RWPE1 (cell line): ENCODE measurements around the gene CLDN9.

ENCODE experiments used
- CTCF ChIA-PET: fragments of 350-600 bp; sonication (Branson Sonifier 250); formaldehyde crosslinking; extraction: SDS; loops from one replicate; lab custom pipeline; 2021; lab: Yijun Ruan, JAX
- POLR2A ChIA-PET: fragments of 400-600 bp; formaldehyde crosslinking; extraction: SDS; loops from one replicate; lab custom pipeline; 2020; ENCODE audit warnings: antibody characterized with exemption; ENCODE audit not compliant: low non-redundant PET; lab: Yijun Ruan, JAX
- DNase-seq: peaks from one replicate; pipeline ENCODE4 v3.0.0; 2012; ENCODE audit warnings: low spot score
- H3K27ac ChIP-seq: fragments of 450-650 bp; 2 replicates; pipeline ENCODE4 v1.5.1; 2017
- TF ChIP-seq, protein P1 (sequence below): fragments of 450-650 bp; conservative IDR thresholded peaks from 2 replicates; pipeline ENCODE4 v1.5.1; 2017; ENCODE audit warnings: low read depth, mild to moderate bottlenecking

Gene CLDN9, protein sequence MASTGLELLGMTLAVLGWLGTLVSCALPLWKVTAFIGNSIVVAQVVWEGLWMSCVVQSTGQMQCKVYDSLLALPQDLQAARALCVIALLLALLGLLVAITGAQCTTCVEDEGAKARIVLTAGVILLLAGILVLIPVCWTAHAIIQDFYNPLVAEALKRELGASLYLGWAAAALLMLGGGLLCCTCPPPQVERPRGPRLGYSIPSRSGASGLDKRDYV

DNA sequence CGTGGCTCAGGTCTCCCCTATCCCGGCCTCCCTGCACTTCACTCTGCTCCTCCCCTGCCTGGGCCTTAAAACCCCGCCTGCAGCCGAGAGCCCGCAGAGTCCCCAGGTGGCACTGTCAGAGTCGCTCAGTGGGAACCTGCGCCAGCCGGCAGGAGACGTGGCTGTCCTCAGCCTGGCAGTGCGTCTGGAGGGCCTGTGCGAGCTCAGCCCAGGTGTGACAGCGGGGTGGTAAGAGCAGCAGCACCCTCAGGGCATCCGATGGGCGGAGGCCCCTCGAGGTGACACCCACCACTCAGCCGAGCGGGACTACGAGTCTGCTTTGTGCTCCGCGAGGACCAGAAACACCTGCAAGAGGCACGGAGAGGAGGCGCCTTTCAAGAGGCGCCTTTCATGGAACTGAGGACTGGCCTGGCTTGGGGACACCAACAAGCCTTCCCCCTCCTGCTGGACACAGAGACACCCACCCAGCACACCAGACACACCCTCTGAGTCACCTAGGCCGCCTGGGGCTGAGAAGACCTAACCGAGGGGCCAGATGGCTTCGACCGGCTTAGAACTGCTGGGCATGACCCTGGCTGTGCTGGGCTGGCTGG is at the start of gene CLDN9:
CLDN9 (plus strand) TSS at position 96 of the 593 bp plus-strand sequence; CDS start at position 536, 440 bp downstream.
- ChIA-PET CTCF (no interaction called here), POLR2A (interaction anchor here (3.7 kb wide), 1 partner anchor 9 kb away, joined by 49 read pairs; the partner anchor contains the start of gene TNFRSF12A)
- TF ChIP-seq, protein P1, sequence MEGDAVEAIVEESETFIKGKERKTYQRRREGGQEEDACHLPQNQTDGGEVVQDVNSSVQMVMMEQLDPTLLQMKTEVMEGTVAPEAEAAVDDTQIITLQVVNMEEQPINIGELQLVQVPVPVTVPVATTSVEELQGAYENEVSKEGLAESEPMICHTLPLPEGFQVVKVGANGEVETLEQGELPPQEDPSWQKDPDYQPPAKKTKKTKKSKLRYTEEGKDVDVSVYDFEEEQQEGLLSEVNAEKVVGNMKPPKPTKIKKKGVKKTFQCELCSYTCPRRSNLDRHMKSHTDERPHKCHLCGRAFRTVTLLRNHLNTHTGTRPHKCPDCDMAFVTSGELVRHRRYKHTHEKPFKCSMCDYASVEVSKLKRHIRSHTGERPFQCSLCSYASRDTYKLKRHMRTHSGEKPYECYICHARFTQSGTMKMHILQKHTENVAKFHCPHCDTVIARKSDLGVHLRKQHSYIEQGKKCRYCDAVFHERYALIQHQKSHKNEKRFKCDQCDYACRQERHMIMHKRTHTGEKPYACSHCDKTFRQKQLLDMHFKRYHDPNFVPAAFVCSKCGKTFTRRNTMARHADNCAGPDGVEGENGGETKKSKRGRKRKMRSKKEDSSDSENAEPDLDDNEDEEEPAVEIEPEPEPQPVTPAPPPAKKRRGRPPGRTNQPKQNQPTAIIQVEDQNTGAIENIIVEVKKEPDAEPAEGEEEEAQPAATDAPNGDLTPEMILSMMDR = no peak
- DNase-seq = no peak
- no peak within 1 kb of the TSS for H3K27ac ChIP-seq

DNA sequence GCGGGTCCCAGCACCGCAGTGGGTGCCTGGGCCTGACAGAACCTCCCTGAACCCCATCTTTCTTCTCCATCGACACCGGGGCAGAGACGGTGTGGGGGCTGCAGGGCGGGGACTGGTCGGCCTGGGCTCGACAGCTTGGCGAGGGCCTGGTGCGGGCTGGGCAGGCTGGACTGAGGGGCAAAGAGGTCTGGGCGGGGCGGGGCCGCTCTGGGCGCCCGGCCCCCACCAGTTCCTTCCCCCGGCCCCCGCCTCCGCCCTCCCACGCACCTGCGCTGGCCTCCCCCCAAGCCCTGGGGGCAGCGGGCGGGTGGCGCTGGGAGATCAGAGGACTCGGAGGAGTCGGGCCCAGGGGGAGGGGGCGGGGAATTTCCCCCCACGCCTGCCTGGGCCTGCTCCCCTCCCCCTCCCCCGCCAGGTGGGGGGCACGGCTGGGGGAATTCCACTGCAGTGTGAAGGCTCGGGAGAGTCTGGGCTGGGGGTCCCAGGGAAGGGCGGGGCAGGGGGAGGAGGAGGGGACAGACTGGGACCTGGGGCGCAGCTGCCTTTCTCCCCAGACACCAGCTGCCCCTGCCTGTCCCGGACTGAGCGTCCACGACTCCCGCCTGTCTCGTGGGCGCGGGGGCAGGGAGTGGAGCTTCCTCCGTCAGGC is 49.5 kb upstream of the CLDN9 start:
- POLR2A ChIA-PET = no interaction called here
- CTCF ChIA-PET = interaction anchor here (0.6 to 0.7 kb wide), 2 partner anchors 22 to 125 kb away, joined by 3 to 6 read pairs; no protein-coding TSS in a partner anchor
- TF ChIP-seq, protein P1 = no peak
- H3K27ac ChIP-seq = peak overlapping the region; percentile 66
- no peak for DNase-seq

DNA sequence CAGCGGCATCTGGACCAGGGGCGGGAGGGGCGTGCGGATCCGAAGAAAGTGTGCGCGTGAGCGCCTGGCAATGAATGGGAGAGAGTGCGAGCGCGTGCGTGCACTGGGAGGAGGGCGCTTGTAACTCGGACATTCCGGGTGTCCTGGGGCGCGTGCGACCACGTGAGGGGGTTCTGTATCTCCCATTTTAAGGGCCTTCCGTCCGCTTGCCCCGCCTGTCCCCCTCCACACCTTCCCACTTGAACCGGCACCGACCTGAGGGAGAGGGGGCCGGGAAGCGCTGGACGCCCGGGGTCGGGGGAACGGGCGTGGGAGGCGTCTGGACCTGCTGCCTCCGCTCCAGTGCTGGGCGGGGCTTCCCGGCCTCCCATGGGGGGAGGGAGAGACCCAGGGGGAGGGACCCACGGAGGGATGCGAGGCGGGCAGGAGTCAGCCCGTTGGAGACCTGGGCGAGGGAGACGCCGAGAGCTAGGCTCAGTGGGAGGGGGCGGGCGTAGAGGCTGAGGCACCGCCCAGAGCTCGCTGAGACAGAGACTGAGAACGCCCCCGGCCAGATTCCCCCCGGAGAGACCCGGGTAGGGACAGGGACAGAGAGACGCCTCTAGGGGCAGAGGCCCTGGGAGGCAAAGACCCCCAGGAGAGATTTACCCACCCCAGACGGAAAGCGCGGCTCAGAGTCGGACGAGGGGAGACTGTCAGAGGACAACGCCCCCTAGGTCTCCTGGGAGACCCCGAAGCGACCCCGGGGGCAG is 48.8 kb upstream of the CLDN9 start, which contains the start of gene KREMEN2:
KREMEN2 (plus strand) TSS at position 553 of the 752 bp plus-strand sequence. CDS start 246 bp downstream, outside the sequence.
- H3K27ac ChIP-seq = peak within 1 kb of the TSS; percentile 66
- DNase-seq = peak; percentile 91
- ChIA-PET CTCF (interaction anchor here (0.6 to 0.7 kb wide), 2 partner anchors 22 to 39 kb away, joined by 5 to 6 read pairs; no protein-coding TSS in a partner anchor), POLR2A (interaction anchor here (1.3 kb wide), 1 partner anchor 58 kb away, joined by 3 read pairs; no protein-coding TSS in a partner anchor)
- TF ChIP-seq, protein P1 = no peak

DNA sequence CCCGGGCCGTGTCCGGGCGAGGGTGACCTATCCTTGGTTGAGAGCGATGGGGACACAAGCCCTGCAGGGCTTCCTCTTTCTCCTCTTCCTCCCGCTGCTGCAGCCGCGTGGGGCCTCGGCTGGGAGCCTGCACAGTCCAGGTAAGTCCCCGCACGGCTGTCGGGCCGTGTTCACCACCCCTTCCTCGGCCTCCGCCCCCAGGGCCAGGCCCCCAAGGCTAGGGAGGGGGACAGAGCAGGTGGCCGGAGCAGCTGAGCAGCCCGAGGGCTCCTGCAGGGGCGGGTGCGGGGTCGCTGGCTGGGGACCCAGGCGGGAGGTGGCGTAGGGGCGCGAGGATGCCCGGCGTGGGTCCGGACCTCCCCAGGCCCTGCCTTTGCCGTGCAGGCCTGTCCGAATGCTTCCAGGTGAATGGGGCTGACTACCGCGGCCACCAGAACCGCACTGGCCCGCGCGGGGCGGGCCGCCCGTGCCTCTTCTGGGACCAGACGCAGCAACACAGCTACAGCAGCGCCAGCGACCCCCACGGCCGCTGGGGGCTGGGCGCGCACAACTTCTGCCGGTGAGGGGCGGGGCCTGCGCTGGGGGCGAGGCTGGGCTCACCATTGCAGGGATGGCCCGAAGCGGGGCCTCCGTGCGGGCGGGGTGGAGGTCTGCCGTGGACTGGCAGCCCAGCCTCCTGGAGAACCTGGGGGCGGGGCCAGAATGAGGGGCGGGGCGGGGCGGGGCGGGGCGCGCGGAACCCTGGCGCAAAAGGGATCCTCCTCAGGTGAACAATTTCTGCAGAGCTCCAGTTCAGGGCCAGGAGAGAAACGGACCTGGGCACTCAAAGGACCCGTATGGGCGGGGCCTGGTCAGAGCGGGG is 48.0 kb upstream of the CLDN9 start:
- ChIA-PET CTCF (interaction anchor here (0.6 to 1.5 kb wide), 2 partner anchors 37 to 40 kb away, joined by 3 to 5 read pairs; no protein-coding TSS in a partner anchor), POLR2A (interaction anchor here (1.1 to 1.3 kb wide), 2 partner anchors 56 to 59 kb away, joined by 3 to 7 read pairs; no protein-coding TSS in a partner anchor)
- peak overlapping the region; percentile 66 for H3K27ac ChIP-seq
- peak; percentile 93 for DNase-seq
- TF ChIP-seq, protein P1 = no peak

DNA sequence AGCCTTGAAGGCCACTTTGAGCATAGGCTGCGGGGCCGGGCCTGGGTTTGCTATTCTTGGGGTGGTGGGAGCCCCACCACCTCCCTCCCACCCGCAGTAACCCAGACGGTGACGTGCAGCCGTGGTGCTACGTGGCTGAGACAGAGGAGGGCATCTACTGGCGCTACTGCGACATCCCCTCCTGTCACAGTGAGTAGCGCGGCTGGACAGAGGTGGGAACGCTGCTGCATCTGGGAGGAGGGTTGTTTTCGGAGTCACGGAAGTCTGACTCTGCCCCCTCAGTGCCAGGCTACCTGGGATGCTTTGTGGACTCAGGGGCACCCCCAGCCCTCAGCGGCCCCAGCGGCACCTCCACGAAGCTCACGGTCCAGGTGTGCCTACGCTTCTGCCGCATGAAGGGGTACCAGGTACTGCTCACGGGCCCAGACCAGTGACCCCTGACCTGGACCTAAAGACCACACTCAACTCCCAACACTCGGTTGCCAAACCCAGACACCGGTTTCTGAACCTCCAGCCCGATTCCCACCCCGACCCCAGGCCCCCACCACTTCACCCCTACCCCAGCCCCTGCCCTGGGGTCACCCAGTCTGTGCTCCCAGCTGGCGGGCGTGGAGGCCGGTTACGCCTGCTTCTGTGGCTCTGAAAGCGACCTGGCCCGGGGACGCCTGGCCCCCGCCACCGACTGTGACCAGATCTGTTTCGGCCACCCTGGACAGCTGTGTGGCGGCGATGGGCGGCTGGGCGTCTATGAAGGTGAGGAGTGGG is 46.5 kb upstream of the CLDN9 start:
- CTCF ChIA-PET = interaction anchor here (1.5 kb wide), 1 partner anchor 39 kb away, joined by 3 read pairs; no protein-coding TSS in a partner anchor
- peak overlapping the region; percentile 66; the same call in 1 of the 2 replicates for H3K27ac ChIP-seq
- DNase-seq = no peak
- TF ChIP-seq, protein P1 = no peak
- POLR2A ChIA-PET = no interaction called here
